ES-I3 (cell line): Measurements from ENCODE around the gene SF3B3.

Experiments
- H3K36me3 ChIP-seq: 2 replicates; pipeline ENCODE4 v1.6.1; 2013; ENCODE audit warnings: mild to moderate bottlenecking, low read length, control low read depth, moderate library complexity; ENCODE audit not compliant: insufficient read depth
- H3K4me1 ChIP-seq: 2 replicates; pipeline ENCODE4 v1.6.1; 2013; ENCODE audit warnings: mild to moderate bottlenecking, control low read depth, low read length; ENCODE audit not compliant: insufficient read depth
- H3K9ac ChIP-seq: 2 replicates; pipeline ENCODE4 v1.6.1; 2013; ENCODE audit warnings: low read depth, mild to moderate bottlenecking, low read length, moderate library complexity
- H3K9me3 ChIP-seq: 2 replicates; pipeline ENCODE4 v1.6.1; 2013; ENCODE audit warnings: mild to moderate bottlenecking, low read length, moderate library complexity; ENCODE audit not compliant: control insufficient read depth, insufficient read depth

The SF3B3 gene

GRCh38 chr16:70565053-70565452, 41.4 kb downstream of the SF3B3 start:
- H3K9ac ChIP-seq, result no peak overlapping the region
- H3K4me1 ChIP-seq, result no peaks in the 10 kb centered on the region
- no peaks in the 10 kb centered on the region for H3K9me3 ChIP-seq
- peaks cover 88% of the 10 kb centered on the region for H3K36me3 ChIP-seq

GRCh38 chr16:70568601-70569237, 45.1 kb downstream of the SF3B3 start:
- Histone ChIP-seq H3K9ac (no peak overlapping the region), H3K4me1 (peaks cover 10% of the 10 kb centered on the region), H3K36me3 (peaks cover 74% of the 10 kb centered on the region), H3K9me3 (no peaks in the 10 kb centered on the region)

GRCh38 chr16:70569752-70570151, 46.1 kb downstream of the SF3B3 start:
- no peaks in the 10 kb centered on the region for H3K9me3 ChIP-seq
- H3K4me1 ChIP-seq, result peaks cover 10% of the 10 kb centered on the region
- H3K9ac ChIP-seq, result no peak overlapping the region
- peaks cover 67% of the 10 kb centered on the region for H3K36me3 ChIP-seq

- Histone ChIP-seq H3K36me3 (peaks cover 57% of the 10 kb centered on the region), H3K4me1 (peaks cover 10% of the 10 kb centered on the region), H3K9ac (no peak overlapping the region), H3K9me3 (no peaks in the 10 kb centered on the region)
These were observed 47.5 kb downstream of the SF3B3 start for GRCh38 chr16:70570967-70571570.

- no peaks in the 10 kb centered on the region for H3K9me3 ChIP-seq
- H3K4me1 ChIP-seq, result peaks cover 14% of the 10 kb centered on the region
- H3K9ac ChIP-seq, result no peak overlapping the region
- peaks cover 53% of the 10 kb centered on the region for H3K36me3 ChIP-seq
These were observed 48.0 kb downstream of the SF3B3 start for GRCh38 chr16:70571623-70572022.

GRCh38 chr16:70572050-70572925, 48.7 kb downstream of the SF3B3 start:
- Histone ChIP-seq H3K9me3 (no peaks in the 10 kb centered on the region), H3K36me3 (peaks cover 47% of the 10 kb centered on the region), H3K4me1 (peaks cover 14% of the 10 kb centered on the region), H3K9ac (no peak overlapping the region)

GRCh38 chr16:70572926-70573270, 49.3 kb downstream of the SF3B3 start:
- H3K4me1 ChIP-seq, result peaks cover 14% of the 10 kb centered on the region
- no peak overlapping the region for H3K9ac ChIP-seq
- H3K9me3 ChIP-seq, result no peaks in the 10 kb centered on the region
- H3K36me3 ChIP-seq, result peaks cover 44% of the 10 kb centered on the region

GRCh38 chr16:70573451-70574121, 50.0 kb downstream of the SF3B3 start:
- H3K36me3 ChIP-seq, result peaks cover 38% of the 10 kb centered on the region

GRCh38 chr16:70574595-70575271, 51.1 kb downstream of the SF3B3 start:
- Histone ChIP-seq H3K36me3 (peaks cover 27% of the 10 kb centered on the region), H3K9ac (no peak overlapping the region)

More at GRCh38 chr16:70573451-70574121, 50.0 kb downstream of the SF3B3 start:
- Histone ChIP-seq H3K9ac (no peak overlapping the region), H3K4me1 (peaks cover 14% of the 10 kb centered on the region), H3K9me3 (no peaks in the 10 kb centered on the region)

GRCh38 chr16:70575376-70575775, 51.8 kb downstream of the SF3B3 start:
- H3K36me3 ChIP-seq, result peaks cover 24% of the 10 kb centered on the region
- peaks cover 14% of the 10 kb centered on the region for H3K4me1 ChIP-seq
- H3K9me3 ChIP-seq, result no peaks in the 10 kb centered on the region
- H3K9ac ChIP-seq, result no peak overlapping the region

More at GRCh38 chr16:70574595-70575271, 51.1 kb downstream of the SF3B3 start:
- Histone ChIP-seq H3K4me1 (peaks cover 14% of the 10 kb centered on the region), H3K9me3 (no peaks in the 10 kb centered on the region)

GRCh38 chr16:70576431-70577255, 53.0 kb downstream of the SF3B3 start:
- H3K36me3 ChIP-seq, result peaks cover 20% of the 10 kb centered on the region
- H3K4me1 ChIP-seq, result peaks cover 12% of the 10 kb centered on the region
- no peak overlapping the region for H3K9ac ChIP-seq
- H3K9me3 ChIP-seq, result no peaks in the 10 kb centered on the region

GRCh38 chr16:70577256-70577698, 53.7 kb downstream of the SF3B3 start:
- Histone ChIP-seq H3K9ac (no peak overlapping the region), H3K4me1 (peaks cover 6% of the 10 kb centered on the region), H3K9me3 (no peaks in the 10 kb centered on the region), H3K36me3 (peaks cover 14% of the 10 kb centered on the region)

GRCh38 chr16:70578035-70578434, 54.4 kb downstream of the SF3B3 start:
- peaks cover 6% of the 10 kb centered on the region for H3K36me3 ChIP-seq
- H3K9me3 ChIP-seq, result no peaks in the 10 kb centered on the region
- H3K4me1 ChIP-seq, result peaks cover 3% of the 10 kb centered on the region; the same call in 1 of the 2 replicates
- H3K9ac ChIP-seq, result no peak overlapping the region
